Stimulated activated naive CD8-positive, alpha-beta T cell treated with anti-CD3 and anti-CD28 coated beads, Interleukin-15, Interleukin-2, amounts not matched to agents 100 U/mL and 50 U/mL, for 24 hours (primary cell): ENCODE results near the gene CAMSAP3.
"Not testable (repeated sequence)": the region's sequence is repeated elsewhere in the genome, so short reads cannot be mapped to it uniquely, and the experiment has no call there.

Experiments used
- ATAC-seq: fragments of 150-1000 bp; cut with Tn5 transposase; one replicate; pipeline ENCODE4 v1.10.0; 2021
- DNase-seq: peaks from one replicate; pipeline ENCODE4 v3.0.0; 2021

Gene CAMSAP3

DNA sequence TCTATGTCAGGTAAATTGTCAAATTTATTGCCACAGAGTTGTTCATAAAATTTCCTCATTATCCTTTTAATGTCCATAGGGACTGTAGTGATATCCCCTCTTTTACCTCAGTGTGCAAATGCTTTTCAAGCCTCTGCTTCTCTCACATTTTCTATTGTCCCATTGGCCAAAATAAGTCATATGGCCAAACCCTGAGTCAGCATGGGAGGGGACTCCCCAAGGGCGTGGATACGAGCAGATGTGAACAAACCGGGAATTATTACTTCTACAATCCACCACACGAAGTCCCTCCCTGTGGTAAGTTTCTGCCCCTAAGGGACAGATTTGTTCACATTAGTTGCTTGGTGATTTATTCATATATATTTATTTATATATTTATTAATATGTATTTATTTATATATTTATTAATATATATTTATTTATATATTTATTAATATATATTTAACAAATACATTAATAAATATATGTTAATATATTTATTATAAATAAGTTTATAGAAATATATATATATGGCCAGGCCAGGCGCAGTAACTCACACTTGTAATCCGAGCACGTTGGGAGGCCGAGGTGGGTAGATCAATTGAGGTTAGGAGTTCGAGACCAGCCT, 20.1 kb upstream of the CAMSAP3 start:
- ATAC-seq, result no peak
- DNase-seq, result no peak

DNA sequence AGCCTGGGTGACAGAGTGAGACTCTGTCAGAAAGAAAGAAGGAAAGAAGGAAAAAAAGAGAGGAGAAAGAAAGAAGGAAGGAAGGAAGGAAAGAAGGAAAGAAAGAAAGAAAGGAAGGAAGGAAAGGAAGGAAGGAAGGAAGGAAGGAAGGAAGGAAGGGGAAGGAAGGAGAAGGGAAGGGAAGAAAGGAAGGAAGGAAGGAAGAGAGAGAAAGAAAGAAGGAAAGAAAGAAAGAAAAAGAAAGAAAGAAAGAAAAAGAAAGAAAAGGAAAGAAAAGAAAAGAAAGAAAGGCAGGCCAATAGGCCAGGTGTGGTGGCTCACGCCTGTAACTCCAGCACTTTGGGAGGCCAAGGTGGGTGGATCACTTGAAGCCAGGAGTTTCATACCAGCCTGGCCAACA, 18.2 kb upstream of the CAMSAP3 start:
- DNase-seq, ATAC-seq: not testable (repeated sequence)

DNA sequence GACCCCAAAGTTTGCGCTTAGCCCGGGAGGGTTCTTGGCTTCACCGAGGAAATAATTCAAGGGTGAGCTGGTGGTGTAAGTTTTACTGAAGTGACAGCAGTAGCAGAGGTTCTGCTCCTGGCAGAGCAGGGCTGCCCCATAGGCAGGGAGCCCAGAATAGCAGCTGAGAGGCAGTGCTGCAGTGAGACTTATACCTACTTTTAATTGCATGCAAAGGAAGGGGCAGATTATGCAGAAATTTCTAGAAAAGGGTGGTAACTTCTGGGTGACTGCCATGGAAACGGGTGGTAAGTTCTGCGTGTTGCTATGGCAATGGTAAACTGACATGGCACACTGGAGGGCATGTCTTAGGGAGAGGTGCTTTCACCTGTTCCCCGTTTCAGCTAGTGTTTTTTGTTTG, 17.5 kb upstream of the CAMSAP3 start:
- DNase-seq (no peak), ATAC-seq (no peak)

DNA sequence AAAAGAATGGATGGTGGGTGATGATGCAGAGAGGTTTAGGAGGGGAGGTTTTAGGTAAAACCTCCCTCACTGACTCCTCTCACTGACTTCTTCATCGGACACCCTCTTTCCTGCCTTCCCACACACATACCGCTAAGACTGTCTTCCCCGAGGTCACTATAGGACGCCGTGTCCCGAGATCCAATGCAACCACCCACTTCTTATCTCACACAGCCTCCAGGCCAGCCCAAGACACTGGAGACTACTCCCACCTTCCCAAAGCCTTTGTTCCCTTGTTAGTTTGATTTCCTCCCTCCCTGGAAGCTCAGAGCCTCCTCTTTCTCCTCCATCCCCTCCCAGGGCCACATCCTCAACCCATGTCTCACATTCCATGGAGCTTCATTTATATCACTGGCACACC, 16.5 kb upstream of the CAMSAP3 start:
- ATAC-seq (no peak), DNase-seq (no peak)

DNA sequence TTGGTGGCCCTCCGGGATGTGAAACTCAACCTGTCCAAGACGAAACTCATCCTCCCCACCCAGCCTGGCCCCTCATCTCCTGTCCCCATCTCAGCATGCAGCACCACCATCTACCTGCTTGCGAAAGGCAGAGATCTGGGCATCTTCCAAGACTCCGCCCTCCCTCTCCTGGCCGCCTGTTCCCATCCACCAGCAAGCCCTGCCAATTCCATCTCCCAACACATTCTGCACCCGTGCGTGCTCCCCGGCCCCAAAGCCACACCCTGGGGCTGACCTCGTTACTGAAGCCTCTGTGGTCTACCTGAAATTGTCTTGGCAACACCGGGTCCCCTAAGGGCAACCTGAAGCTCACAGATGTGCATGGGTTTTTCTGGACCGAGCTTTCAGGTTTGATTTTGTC, 13.2 kb upstream of the CAMSAP3 start:
- ATAC-seq (no peak), DNase-seq (no peak)

DNA sequence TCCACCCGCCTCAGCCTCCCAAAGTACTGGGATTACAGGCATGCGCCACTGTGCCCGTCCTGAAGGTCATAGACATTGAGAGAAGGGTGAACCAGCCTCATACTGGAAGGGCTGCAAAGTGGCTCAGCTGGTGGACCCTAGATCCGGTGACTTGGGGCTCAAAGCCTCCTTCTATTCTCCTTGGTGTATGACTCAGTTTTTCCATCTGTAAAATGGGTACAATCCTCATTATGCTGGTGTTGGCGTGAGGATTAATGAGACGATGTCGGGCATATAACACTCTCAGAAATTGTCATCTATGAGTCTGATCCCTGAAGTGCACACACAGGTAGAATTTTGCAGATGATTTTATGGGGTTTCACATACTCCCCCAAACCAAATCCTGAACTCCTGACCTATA, 5.8 kb upstream of the CAMSAP3 start:
- ATAC-seq, result no peak
- no peak for DNase-seq

DNA sequence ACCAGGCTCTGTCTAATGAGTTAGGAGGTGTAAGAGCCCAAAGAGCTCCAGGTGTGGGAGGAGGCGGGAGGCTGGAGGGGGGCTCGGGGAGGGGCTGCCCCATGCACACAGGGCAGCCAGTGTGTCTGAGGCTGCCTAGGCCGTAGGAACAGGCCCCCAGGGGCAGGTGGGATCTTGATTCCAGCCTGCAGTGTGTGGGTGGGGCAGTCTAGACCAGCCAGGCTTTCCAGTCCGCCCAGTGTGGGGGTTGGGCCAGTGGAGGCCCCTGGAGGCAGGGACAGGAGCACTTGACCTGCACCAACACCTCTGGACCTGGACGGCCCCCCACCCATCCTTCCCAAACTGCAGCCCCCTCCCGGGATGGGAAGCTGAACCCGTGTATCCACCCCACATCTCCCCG, 5.4 kb upstream of the CAMSAP3 start:
- ATAC-seq (no peak), DNase-seq (no peak)

DNA sequence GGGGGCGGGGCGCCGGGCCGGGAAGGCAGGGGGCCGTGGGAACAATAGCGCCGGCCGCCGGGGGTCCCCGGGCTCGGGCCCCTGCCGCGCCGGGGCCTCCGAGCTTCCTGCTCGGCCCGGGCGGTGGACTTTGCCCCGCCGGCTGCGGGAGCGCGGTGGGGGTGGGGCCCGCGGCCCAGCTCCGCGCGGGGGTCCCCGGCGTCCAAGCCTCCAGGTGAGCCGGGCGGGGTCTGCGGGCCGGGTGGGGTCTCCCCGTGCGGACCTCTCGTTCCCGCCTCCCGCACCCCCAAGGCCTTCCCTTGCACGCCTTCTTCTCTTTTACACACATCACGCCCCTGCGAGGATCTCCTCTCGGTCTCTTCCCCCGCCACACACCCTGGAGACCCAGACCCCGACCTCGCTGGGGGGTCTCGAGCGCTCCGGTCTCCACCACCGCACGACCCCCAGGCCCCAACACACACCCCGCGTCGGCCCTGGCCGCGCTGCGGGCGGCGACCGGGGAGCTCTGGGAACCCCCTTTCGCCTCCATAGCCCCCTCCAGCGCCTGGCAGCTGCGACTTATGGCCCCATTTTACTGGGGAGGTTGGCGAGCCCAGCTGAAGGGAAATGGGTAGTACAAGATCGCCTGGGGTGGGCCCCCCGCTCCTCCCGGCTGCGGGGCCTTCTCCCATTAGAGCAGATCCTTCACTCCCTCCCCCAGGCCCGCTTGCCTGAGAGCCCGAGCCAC, 711 bp downstream of the CAMSAP3 start:
- ATAC-seq (no peak), DNase-seq (no peak)

DNA sequence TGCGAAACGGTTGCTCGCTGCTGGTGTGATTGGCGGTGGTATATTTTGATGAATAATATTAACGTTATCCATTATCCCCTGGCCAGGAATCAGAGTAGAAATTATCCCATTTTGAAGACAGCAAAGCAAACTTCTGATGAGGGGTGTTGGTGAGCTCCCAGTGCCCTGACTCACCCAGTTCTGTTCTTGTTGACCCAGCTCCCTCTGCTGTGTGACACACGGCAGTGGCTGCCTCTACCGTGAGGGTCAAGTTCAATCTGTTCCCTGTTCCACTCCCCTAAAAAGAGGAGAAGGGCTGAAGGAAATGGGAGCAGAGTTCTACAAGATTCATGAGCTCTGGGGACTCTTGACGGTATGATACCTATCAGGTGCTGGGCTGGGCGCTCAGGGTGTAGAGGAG, 2.0 kb downstream of the CAMSAP3 start:
- no peak for DNase-seq
- no peak for ATAC-seq

DNA sequence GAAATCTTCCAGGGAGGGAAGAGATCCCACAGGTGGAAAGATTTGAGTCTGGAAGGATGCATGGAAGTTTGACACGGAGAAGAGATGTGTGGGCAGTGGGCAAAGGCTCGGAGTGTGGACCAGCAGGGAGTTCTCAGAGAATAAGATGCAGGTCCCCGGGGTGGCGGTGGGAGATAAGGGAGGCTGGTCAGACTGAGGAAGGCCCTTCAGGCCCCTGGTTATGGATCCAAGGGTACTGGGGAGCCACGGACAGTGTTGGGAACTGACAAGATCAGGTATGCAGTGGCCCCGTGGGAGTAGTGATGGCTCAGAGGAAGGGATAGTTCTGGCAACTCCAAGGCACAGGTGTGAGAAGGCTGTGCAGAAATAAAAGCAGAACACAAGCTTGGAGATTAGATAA, 2.5 kb downstream of the CAMSAP3 start:
- DNase-seq, result no peak
- no peak for ATAC-seq

DNA sequence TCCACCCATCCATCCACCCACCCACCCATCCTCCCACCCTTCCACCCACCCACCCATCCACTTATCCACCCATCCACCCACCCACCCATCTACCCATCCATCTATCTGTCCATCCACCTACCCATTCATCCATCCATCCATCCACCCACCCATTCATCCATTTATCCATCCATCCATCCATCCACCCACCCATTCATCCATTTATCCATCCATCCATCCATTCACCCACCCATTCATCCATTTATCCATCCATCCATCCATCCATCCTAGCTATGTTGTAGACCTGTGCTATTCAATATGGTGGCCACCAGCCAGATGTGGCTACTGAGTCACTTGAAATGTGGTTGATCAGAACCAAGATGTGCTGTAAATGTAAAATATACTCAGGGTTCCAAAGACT, 5.1 kb downstream of the CAMSAP3 start:
- DNase-seq, result no peak
- no peak for ATAC-seq

DNA sequence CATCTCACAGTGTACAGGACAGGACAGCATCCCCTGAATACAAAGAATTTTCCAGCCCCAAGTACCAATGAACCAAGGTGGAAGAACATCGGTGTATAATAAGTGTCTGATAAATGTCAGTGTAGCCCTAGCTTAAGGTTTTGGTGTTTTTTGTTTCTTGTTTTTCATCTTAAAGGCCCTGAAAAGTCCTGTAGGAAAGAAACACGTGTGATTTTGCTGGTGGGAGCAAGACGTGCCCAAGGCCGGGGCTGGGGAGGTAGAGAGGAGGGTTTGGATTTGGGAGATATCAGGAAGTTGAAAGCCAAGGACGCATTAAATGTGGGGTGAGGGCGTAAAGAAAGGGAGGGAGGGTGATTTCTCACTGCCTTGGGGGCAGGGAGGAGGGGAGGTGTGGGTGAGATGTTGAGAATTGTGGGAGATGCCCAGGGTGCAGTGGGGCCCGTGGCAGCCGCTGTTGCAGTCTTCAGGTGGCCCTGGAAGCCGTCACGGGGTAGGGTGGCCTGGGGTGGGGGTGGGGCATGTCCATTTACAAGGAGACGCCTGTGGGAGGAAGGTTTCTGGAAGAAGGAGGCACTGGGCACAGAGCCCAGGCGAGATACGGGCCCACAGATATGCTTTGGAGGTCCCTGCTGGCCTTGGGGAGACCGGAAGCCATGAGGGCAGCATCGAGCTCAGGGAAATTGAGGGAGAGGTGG, 6.7 kb downstream of the CAMSAP3 start:
- DNase-seq, result no peak
- no peak for ATAC-seq

DNA sequence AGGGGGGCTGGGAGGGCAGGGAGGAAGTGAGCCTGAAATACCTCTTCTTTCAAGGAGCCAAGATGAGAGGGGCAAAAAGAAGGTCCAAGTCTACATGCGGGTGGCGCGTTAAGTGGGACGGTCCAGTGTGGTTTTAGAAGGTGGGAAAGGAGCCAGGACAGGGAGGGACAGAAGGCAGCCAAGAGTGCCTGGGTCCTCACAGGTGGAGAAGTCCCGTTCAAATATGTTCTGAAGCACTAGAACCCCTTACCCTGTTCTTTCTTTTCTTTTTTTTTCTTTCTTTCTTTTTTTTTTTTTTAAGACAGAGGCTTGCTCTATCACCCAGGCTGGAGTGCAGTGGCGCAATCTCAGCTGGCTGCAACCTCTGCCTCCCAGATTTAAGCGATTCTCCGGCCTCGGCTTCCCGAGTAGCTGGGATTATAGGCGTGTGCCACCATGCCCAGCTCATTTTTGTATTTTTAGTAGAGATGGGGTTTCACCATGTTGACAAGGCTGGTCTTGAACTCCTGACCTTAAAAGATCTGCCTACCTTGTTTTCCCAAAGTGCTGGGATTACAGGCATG, 7.4 kb downstream of the CAMSAP3 start:
- no peak for ATAC-seq
- DNase-seq, result no peak

DNA sequence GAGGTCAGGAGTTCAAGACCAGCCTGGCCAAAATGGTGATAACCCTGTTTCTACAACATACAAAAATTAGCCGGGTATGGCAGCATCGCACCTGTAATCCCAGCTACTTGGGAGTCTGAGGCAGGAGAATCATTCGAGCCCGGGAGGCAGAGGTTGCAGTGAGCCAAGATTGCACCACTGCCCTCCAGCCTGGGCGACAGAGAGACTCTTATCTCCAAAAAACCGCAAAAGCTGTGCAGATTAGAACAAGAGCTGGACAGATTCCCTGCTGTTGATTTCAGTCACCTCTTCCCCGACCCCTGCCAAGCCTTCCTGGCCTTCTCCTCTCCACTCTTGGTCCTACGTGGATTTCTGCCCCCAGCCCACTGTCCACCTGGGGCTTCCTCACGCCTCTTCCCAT, 8.3 kb downstream of the CAMSAP3 start:
- DNase-seq (no peak), ATAC-seq (no peak)

DNA sequence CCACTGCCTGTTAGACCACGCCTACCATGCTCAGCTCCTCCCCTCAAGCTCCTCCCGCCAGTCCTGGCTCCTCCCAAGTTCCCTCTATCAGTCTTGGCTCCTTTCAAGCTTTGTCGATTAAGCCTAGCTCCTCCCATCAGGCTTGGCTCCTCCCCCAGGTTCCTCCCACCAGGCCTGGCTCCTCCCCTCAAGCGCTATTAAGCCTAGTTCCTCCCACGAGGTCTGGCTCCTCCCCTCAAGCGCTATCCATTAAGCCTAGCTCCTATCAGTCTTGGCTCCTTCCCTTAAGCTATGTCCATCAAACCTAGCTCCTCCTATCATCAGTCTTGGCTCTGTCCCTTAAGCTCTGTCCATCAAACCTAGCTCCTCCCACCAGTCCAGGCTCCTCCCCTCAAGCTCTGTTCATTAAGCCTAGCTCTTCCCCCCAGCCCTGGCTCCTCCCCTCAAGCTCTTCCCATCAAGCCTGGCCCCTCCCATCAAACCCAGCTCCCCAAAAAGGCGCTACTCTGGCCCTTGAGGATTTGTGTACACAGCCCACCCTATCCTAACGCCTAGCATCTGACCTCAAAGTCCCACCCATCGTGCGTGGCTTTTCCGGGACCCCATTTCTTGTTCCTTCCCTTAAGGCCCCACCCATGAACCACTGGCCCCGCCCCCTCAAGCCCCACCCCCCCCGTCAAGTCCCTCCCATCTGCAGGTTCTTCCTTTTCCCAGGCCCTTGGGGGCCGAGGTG, 10.0 kb downstream of the CAMSAP3 start:
- peak; percentile 38 for ATAC-seq
- DNase-seq, result peak; percentile 43

DNA sequence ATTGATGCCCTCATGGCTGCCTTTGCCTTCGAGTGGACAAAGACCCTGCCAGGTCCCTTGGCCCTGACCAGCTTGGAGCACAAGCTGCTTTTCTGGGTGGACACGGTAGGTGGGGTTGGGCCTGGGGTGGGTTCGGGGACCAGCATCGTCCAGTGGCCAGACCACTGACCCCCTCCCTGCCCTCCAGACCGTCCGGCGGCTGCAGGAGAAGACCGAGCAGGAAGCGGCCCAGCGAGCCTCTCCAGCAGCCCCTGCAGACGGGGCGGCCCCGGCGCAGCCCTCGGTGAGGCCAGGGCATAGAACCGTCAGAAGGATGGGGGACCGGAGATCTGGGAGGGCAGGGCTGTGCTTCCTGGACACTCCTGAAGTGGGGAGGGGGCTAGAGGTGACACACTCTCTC, 10.6 kb downstream of the CAMSAP3 start:
- no peak for ATAC-seq
- DNase-seq, result no peak

DNA sequence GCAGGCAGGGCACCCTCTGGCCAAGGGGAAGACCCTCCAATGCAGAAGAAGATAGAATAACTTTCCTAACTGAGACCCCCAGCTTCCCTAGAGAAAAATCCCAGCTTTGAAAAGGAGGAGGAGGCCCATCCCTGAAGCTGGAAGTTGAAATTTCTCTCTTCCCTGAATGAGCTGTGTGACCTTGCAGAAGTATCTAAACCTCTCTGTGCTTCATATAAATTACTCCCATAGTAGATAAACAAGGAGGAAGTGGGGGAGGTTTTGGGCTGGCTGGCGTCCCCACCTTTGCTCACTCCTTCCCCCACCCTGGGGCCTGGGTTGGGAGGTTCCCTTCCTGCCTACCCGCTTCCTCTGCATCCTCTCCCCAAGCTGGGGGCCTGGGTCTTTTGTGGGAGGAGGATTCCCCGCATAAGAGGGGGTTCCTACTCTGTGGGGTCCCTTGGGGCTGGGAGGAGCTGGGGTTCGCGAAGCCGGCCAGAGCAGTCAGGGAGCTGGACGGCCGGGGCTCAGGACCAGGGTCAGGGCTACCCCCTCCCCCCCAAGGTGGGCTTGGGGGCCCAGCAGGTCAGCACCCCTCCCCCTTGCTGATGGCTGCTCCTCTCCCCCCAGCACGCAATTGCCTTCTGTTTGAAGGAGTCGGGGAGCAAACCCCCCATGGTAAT, 11.7 kb downstream of the CAMSAP3 start:
- no peak for ATAC-seq
- DNase-seq, result no peak

DNA sequence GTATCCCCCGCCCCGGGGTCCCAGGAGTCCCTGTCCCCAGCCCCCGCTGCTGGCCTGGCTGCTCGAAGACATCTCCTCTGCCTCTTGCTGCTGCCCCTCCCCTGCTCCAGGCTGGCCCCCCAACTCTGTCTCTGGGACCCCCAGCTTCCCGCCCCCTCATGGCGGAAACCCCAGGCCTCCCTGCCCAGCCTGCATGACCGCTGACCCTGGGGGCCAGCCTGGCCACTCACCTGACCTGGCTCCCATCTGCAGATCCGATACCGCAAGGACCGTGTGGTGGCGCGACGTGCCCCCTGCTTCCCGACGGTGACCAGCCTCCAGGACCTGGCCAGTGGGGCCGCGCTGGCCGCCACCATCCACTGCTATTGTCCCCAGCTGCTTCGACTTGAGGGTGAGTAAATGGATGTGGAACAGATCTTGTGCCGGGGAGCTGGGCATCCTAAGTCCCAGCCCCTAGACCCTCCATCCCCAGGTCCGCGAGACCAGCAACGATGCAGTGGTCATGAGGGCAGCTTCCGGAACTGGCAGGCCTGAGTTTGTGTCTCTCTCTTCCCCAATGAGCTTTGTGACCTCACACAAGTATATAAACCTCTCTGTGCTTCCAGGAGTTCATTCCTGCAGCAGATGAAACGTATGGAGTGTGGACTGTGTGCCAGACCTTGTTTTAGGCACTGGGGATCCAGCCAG, 12.4 kb downstream of the CAMSAP3 start:
- no peak for ATAC-seq

DNA sequence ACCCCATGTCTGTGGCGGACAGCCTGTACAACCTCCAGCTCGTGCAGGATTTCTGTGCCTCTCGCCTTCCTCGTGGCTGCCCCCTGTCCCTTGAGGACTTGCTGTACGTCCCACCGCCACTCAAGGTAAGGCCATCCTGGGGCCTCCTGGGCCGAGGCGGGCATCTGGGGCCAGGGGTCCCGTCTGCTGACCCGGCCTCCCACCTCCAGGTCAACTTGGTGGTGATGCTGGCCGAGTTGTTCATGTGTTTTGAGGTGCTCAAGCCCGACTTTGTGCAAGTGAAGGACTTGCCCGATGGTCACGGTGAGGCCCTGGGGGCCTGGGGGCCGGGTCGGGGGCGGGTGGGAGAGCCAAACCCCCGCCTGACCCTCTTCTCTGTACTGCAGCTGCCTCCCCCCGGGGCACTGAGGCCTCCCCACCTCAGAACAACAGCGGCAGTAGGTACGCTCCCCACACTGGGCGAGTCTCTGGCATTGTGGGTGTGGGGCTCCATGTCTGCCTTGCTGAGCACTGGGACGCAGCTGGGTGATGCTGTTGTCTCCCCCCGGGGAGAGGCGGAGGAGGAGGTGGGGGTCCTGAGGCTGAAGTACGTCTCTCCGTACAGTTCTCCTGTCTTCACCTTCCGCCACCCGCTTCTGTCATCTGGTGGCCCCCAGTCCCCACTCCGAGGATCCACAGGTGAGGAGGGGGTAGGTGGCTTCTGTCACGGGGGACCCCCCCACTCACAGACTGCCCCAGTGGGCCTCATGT, 15.0 kb downstream of the CAMSAP3 start:
- no peak for DNase-seq
- ATAC-seq, result no peak

More for the DNA sequence above, 12.4 kb downstream of the CAMSAP3 start:
- DNase-seq, result no peak

DNA sequence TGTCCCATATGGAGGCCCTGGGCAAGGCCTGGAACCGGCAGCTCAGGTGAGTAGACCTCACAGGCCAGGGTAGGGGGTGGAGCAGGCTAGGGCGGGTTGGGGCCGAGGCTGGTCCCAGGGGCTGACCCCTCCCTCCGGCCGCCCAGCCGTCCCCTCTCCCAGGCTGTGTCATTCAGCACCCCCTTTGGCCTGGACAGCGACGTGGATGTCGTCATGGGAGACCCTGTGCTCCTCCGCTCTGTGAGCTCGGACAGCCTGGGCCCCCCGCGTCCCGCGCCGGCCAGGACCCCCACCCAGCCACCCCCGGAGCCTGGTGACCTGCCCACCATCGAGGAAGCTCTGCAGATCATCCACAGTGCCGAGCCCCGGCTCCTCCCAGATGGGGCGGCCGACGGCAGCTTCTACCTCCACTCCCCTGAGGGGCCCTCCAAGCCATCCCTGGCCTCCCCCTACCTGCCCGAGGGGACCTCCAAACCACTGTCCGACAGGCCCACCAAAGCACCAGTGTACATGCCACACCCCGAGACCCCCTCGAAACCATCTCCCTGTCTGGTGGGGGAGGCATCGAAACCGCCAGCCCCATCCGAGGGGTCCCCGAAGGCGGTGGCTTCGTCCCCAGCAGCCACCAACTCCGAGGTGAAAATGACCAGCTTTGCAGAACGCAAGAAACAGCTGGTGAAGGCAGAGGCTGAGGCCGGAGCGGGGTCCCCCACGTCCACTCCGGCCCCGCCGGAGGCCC, 16.0 kb downstream of the CAMSAP3 start:
- no peak for DNase-seq
- no peak for ATAC-seq
